Heart left ventricle (tissue), 13 donors: ENCODE measurements around the gene LSAMP.

Source experiments
- POLR2A ChIP-seq, 2 donors: fragments of 450-650 bp; IDR thresholded peaks; one replicate each; pipeline ENCODE4 v1.6.1; 2017; ENCODE audit warnings: antibody characterized with exemption in 2 of 2, mild to moderate bottlenecking in 2 of 2, moderate library complexity in 2 of 2
- TF ChIP-seq, protein P1 (sequence below), 12 donors: fragments of 200-600 bp; sonication (generic) in 4 of 12; IDR thresholded peaks; one replicate each; pipeline versions ENCODE4 v1.5.0 to v1.8.0; 2018 to 2022; ENCODE audit warnings: antibody characterized with exemption in 12 of 12, mild to moderate bottlenecking in 5 of 12
- donor health status: ischemic (EF 13 %, LVEDD 7.1; RV severe dilation, severe dysfunction).
- donor health status: DM: no; HTN: yes; CAD: no.
- donor health status: DM: no; HTN: no; CAD: no.
- donor health status: ischemic (EF 25% LVEDD 6.9; RV normal size, moderate dysfunction).
- donor health status: ischemic (EF 25% LVEDD 5.7; RV mildly dilated, moderate dysfunction).
- donor health status: ischemic (EF 35%, LVEDD 5.7; RV mildly dilated, moderate dysfunction).
- donor health status: nonischemic (EF 11% LVEDD 7.7; RV severe dilation, severe dysfunction).
- donor health status: DM: yes; HTN: yes; CAD: no.
- donor health status: PGD.
- donor health status: ischemic (EF 29% LVEDD 5.4; RV normal size, mild dysfunction).
- donor health status: nonischemic (EF 23%, LVEDD 6.1; RV moderate dilation, normal function).

GRCh38 chr3:116386168-116386567 lies 59.1 kb downstream of the LSAMP start:
- TF ChIP-seq, protein P1, sequence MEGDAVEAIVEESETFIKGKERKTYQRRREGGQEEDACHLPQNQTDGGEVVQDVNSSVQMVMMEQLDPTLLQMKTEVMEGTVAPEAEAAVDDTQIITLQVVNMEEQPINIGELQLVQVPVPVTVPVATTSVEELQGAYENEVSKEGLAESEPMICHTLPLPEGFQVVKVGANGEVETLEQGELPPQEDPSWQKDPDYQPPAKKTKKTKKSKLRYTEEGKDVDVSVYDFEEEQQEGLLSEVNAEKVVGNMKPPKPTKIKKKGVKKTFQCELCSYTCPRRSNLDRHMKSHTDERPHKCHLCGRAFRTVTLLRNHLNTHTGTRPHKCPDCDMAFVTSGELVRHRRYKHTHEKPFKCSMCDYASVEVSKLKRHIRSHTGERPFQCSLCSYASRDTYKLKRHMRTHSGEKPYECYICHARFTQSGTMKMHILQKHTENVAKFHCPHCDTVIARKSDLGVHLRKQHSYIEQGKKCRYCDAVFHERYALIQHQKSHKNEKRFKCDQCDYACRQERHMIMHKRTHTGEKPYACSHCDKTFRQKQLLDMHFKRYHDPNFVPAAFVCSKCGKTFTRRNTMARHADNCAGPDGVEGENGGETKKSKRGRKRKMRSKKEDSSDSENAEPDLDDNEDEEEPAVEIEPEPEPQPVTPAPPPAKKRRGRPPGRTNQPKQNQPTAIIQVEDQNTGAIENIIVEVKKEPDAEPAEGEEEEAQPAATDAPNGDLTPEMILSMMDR (IDR thresholded peaks at IDR 0.05) = no peak
- TF ChIP-seq POLR2A (IDR thresholded peaks at IDR 0.05) = no peak
